ENCODE data around the gene ATP6V0A1. TPM values are rescaled to one million over a fixed set of nuclear protein-coding genes. Genes with fewer than 3 reads are reported as not detected.

The ATP6V0A1 gene
- total and polyA plus RNA-seq, 4 donors, result 31.5 to 94.6 (median 45.2) TPM

- no peak for TF ChIP-seq RAD21 (IDR thresholded peaks at IDR 0.05)
Measured at GRCh38 chr17:42475835-42476234, 17.2 kb downstream of the ATP6V0A1 start (continued).

GRCh38 chr17:42476411-42476810 lies 17.7 kb downstream of the ATP6V0A1 start:
- WGBS, result 88% methylated on average over 2 of the region's 2 CpGs
- DNase-seq (ENCODE audit: low spot score), result no peak
- Histone ChIP-seq H3K27me3 (ENCODE audit: control insufficient read depth in 4 of 4, insufficient read depth in 4 of 4, low read length in 3 of 4) (no peaks in the 10 kb centered on the region), H3K4me3 (ENCODE audit: low read depth in 1 of 3, low read length in 3 of 3) (no peak overlapping the region), H3K9me3 (ENCODE audit: control insufficient read depth in 4 of 4, low read length in 3 of 4) (no peaks in the 10 kb centered on the region), H3K4me1 (ENCODE audit: control insufficient read depth in 4 of 4, insufficient read depth in 4 of 4, low read length in 3 of 4) (no peaks in the 10 kb centered on the region), H3K9ac (ENCODE audit: low read depth in 1 of 2, low read length in 2 of 2) (no peak overlapping the region), H3K36me3 (ENCODE audit: control insufficient read depth in 4 of 4, insufficient read depth in 3 of 4, low read depth in 1 of 4, low read length in 3 of 4) (peaks cover 12 to 66% (median 55%) of the 10 kb centered on the region in 4 donors), H3K27ac (ENCODE audit: low read depth in 1 of 2, low read length in 2 of 2) (no peak overlapping the region)
- TF ChIP-seq REST (IDR thresholded peaks at IDR 0.05) (no peak), JUND (IDR thresholded peaks at IDR 0.05) (no peak), GABPA (IDR thresholded peaks at IDR 0.05 in 1 of 2, conservative IDR thresholded peaks at IDR 0.05 in 1 of 2) (no peak), HNF4G (IDR thresholded peaks at IDR 0.05) (no peak), TAF1 (conservative IDR thresholded peaks at IDR 0.05) (no peak), MAX (IDR thresholded peaks at IDR 0.05) (no peak), EGR1 (IDR thresholded peaks at IDR 0.05; ENCODE audit: low read depth in 2 of 2) (no peak), NR2F2 (IDR thresholded peaks at IDR 0.05) (no peak), CTCF (IDR thresholded peaks at IDR 0.05; ENCODE audit: low read depth, low read length, missing input control) (no peak), YY1 (IDR thresholded peaks at IDR 0.05) (no peak), FOXA1 (IDR thresholded peaks at IDR 0.05) (no peak), RXRA (IDR thresholded peaks at IDR 0.05) (no peak), FOXA2 (IDR thresholded peaks at IDR 0.05) (no peak), ZBTB33 (IDR thresholded peaks at IDR 0.05) (no peak), RAD21 (IDR thresholded peaks at IDR 0.05) (no peak), ATF3 (IDR thresholded peaks at IDR 0.05) (no peak)
